HG03460 (cell line): ENCODE results near the gene CENPX.

Experiments used
- ATAC-seq: cut with Tn5 transposase; IDR thresholded peaks from one replicate; pipeline ENCODE4 v1.9.1; 2021; ENCODE audit not compliant: unreplicated experiment

Gene CENPX

GRCh38 chr17:82055023-82055964 is 32.6 kb upstream of the CENPX start:
- ATAC-seq, result no peak

- ATAC-seq, result no peak
Measured at GRCh38 chr17:82054351-82055022, 31.8 kb upstream of the CENPX start.

GRCh38 chr17:82053556-82054263 is 31.0 kb upstream of the CENPX start:
- no peak for ATAC-seq

GRCh38 chr17:82053130-82053529 is 30.5 kb upstream of the CENPX start:
- no peak for ATAC-seq

GRCh38 chr17:82052638-82053059 is 30.0 kb upstream of the CENPX start:
- ATAC-seq, result no peak

- ATAC-seq, result no peak
Measured at GRCh38 chr17:82051776-82052637, 29.3 kb upstream of the CENPX start, which contains the start of the genes GPS1 and RFNG. Gene GPS1, plus strand, starts transcription at chr17:82051898. Its CDS starts 34 bp downstream, at chr17:82051932. Gene RFNG, minus strand, starts transcription at chr17:82051811. Its CDS starts 45 bp downstream, at chr17:82051766.

- no peak for ATAC-seq
Measured at GRCh38 chr17:82050761-82051641, 28.3 kb upstream of the CENPX start.

- ATAC-seq, result no peak
Measured at GRCh38 chr17:82050152-82050760, 27.6 kb upstream of the CENPX start.

GRCh38 chr17:82049521-82049971 is 26.9 kb upstream of the CENPX start:
- ATAC-seq, result no peak

- ATAC-seq, result no peak
Measured at GRCh38 chr17:82049106-82049505, 26.4 kb upstream of the CENPX start.

- no peak for ATAC-seq
Measured at GRCh38 chr17:82048571-82048971, 25.9 kb upstream of the CENPX start.

GRCh38 chr17:82047914-82048570 is 25.4 kb upstream of the CENPX start:
- no peak for ATAC-seq

- ATAC-seq, result no peak
Measured at GRCh38 chr17:82047379-82047778, 24.7 kb upstream of the CENPX start.

- no peak for ATAC-seq
Measured at GRCh38 chr17:82046903-82047302, 24.2 kb upstream of the CENPX start.

GRCh38 chr17:82045936-82046484 is 23.3 kb upstream of the CENPX start:
- ATAC-seq, result no peak

GRCh38 chr17:82043507-82043906 is 20.8 kb upstream of the CENPX start:
- no peak for ATAC-seq

- no peak for ATAC-seq
Measured at GRCh38 chr17:82042649-82043048, 20.0 kb upstream of the CENPX start.
